ENCODE data around the gene TEX29.

The TEX29 gene

DNA sequence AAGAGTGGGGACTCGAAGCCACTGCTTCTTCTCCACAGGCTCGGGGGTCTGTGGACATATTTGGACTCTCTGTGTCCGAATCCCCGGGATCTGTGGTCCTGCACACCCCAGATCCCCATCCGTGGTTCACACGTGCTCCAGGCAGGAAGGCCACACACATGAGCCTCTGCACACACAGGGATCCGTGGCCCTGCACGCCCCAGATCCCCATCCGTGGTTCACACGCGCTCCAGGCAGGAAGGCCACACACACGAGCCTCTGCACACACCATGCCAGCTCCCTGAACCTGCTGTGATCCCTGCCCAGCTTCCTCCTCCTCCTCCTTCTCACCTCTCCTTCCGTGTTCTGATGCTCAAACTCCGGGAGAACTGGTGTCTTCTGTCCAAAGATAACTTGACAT is 3.1 kb downstream of the TEX29 start:
- no peak for DNase-seq

DNA sequence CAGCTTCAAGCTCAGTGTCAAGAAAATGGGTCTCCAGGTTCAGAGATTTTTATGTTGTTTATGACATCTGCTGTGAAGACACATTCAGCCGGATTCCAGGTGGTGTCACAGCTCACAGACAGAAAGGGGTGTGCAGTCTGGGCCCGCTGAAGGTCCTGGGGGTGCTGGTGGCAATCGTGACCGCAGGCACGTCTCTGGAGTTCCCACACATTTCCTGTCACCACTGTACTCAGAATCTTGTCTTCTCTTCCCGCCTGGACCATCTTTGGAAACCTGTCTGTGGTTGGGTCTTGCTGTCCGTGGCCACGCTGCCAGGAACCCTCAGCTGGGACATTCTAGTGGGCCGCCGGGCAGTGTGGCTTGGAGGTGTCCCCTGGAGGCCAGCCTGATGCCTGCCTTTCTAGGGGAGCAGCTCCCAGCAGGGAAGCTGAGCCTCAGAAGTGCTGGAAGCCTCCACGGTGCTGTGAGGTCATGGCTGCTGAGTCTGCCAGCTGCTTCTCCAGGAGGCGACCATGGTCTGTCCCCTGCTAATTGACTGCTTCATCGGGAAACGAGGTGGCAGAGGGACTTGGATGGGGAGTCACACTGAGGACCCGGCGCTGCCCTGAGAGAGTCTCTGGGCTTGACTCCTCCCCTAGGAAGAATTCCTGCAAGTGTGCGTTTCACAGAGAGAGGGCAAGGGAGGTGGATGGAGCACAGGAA is 3.7 kb downstream of the TEX29 start:
- no peak for DNase-seq

DNA sequence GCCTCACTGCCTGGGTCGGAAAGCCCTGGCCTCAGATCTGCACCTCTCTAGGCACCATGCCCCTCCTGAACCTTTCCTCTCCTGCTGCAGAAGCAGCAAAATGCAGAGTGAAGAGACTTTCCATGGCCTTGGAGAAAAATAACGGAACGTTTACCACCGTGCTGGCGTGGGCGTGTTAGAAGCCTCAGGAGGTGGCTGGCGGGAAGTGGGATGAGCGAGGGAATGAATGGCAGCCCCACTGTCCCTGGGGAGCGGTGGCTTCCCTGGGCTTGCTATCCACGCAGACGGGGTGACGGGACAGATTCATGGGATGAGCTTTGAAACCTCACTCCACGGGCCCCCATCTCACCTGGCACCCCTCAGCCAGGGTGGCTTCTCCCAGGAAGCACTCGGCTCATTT is 4.3 kb downstream of the TEX29 start:
- no peak for DNase-seq

DNA sequence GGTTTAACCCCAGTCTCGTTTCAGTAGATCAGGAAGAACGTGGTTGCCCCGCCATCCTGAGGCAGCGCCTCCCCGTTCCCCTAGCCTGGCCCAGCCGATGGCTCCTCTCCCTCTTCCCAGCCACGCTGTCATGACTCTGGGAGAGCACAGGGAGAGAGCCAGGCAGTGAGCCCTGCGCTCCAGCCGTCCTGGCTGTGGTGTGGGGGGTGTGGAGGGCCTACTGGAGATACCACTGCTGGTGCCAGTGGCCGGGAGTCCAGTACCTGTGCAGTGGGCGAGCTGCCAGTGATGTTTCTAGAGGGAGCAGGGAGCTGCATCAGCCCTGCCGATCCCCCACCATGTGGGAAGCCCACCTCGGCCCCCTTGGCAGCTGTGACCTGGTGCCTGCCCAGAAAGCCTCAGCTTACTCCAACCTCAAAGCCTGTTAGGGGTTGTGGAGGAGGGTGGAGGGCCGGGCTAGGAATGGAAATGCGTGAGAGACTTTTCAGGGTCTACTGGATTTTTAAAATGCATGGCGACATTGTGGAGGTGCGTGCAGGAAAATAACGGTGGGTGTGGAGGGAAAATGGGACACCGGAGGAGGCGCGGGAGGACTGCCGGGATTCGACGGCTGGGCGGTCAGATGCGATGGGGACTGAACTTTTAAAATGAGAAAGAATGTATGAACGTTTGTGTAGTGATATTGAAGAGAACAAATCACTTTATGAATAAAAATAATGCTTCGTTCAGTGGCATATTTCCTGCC is 4.9 kb downstream of the TEX29 start:
- no peak for DNase-seq

DNA sequence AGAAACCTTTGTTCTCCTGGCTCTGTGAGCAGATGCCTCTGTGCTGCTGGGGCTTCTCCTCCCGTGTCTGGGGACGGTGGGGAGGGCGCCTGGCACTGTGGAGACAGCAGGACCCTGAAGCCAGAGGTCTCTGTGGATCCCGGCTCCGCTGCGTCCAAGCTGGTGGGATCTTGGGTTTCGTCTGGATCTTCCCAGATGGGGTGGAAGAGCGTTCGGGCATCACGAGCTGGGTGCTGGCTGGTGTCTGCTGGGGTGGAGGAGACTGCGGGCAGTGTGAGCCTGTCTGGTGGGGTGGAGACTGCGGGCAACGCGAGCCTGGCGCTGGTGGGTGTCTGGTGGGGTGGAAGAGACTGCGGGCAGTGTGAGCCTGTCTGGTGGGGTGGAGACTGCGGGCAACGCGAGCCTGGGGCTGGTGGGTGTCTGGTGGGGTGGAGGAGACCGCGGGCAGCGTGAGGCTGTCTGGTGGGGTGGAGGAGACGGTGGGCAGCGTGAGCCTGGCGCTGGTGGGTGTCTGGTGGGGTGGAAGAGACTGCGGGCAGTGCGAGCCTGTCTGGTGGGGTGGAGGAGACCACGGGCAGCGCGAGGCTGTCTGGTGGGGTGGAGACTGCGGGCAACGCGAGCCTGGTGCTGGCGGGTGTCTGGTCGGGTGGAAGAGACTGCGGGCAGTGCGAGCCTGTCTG is 5.6 kb downstream of the TEX29 start:
- DNase-seq, result no peak

DNA sequence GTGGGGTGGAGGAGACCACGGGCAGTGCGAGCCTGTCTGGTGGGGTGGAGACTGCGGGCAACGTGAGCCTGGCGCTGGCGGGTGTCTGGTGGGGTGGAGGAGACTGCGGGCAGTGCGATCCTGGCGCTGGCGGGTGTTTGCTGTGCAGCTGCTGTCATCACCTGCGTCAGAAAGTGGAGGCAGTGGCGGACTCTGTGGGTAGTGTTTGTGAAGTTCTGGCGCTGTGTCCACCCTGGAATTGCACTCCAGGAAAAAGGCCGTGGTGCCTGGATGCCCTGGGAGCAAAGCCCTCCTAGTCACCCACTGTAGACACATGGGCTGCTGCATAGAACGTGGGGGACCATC is 6.2 kb downstream of the TEX29 start:
- no peak for DNase-seq

DNA sequence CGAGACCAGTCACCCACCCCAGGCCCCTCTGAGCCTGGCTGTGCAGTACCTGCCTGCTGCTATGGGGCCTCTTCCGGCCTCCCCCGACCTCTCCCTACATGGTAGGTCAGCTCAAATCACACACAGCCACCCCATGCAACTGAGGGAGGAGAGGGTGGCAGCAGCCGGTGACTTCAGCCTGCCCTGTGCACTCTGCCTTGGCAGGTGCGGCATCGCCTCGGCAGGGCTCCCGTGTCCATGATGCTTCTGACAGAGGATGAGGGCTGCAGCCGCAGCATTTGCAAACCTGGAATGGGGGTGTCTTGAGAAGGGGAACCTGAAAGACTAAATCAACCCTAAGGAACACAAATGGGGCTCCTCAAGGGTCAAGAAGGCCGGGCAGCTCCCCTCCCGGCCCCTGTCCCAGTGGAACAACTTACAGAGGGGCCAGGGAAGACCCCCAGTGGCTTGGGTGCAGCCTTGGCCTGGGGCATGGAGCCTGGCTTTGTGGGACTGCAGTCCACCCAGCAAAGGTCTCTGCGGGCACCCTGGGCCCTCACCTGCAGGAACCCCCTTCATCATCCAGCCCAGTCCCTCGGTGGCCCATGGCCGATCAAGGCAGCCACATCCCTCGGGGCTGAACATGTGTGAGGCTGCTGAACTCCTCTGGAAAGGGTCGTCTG is 6.7 kb downstream of the TEX29 start:
- DNase-seq, result peak; percentile 9

DNA sequence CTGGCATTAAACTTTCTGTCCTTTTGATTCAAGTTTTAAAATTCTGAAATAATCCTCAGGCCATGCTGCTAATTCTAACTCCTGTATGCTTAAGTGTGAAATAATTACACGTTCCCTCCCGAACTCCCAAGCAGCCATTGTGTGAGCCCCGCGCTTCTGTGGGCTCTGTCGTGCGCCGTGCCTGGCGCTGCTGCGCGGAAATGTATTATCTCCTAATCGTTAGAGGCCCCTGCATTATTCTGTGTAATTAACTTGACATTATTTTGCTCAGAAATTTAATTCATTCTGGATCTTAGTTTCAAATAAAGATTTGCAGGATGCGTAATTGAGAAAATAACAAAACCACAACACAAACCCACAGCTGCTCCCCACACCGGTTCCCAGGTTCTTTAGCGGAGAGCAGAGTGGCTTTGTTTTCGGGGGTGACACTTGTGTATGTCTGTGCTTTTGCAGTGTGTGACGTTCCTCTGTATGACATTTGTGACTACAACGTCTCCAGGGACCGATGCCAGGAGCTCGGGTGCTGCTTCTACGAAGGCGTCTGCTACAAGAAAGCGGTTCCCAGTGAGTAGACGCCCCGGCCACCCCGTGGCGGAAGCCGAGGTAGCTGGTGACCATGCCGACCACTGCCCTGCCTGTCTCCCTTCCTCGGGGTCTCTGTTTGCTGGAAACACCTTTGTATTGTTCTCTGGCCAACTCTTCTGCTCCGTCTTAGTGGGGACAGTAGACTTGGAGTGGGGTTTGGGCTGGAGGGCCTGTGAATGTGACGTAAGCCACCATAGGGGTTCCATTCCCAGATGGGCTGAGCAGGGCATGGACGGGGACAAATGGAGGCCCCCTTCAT is 7.5 kb downstream of the TEX29 start:
- DNase-seq, result peak; percentile 16

DNA sequence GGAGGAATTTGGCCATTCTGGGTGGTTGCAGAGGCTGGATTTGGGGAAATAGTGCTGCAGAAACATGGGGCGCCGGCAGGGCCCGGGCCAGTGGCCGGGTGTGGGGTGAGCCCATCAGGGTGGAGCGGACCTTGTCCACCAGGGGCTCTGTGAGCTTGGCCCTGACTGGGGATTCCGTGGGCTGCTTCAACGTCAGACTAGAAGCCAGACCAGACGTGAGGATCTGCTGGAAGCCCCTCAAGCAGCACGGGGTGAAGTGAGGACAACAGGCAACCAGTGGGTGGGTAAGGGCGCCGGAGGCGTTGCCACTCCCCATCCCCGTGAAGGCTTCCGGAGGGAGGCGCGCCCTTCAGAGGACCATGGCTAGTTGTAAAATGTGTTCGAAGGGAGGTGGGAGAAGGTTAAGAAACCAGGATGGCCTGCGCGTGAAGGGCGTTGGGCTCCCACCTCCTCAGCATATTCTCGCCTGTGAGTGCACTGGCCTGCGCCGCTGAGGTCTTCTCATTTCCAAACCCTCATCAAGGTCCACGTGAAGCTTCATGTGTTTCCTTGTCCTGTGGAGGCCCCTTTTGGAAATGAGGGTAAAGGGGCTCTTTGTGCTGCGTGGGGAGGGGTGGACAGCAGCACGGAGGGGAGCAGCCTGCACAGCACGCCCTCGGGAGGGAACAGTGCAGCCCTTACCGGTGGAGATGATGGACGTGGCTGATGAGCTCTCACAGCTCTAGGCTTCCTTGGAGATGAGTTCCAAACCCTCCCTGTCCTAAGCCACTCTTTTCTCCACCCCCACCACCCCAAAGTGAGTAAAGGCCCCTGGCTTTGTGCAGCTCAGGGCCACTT is 8.3 kb downstream of the TEX29 start:
- DNase-seq, result peak; percentile 5

DNA sequence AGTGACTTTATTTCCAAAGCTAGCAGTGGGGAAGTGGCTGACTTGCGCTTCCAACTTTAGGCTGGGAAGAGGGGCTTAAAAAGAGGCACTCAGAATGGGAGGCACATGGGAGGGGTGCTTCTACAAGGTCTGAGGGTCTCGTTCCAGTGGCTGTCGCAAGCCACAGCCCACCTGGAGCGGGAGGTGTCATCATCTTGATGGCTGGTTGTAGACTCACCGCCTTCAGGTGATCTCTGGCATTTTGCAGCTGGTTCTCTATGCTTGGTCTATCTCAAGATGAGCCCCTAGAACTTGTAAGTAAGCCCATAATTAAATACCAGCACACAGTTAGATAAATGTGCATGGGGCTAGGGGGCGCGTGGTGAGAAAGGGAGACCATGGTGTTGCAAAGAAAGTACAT is 9.2 kb downstream of the TEX29 start:
- peak; percentile 9 for DNase-seq

DNA sequence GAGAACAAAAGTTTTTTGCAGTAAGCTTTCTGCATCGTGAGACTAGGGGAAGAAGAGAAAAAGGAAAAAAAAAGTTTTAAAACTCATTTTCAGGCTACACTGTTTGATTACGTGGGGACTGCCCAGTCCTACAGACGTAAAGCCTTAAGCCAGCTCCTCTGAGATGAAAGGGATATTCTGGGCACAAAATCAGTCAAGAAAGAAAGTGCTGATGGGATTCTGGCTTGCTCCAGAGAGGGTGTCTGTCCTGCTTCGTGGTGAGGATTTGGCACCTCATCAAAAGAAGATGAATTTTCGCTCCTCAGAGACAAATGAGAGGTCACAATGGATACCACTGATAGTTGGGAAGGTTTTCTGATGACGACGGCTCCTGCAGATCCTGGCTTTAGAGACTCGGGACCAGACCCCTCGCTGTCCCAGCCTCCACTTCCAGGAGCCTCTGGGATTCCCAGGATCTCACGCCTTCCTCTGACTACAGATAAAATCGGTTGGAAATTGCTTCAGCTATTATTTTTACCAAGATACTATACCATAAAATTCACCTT is 9.7 kb downstream of the TEX29 start:
- no peak for DNase-seq

DNA sequence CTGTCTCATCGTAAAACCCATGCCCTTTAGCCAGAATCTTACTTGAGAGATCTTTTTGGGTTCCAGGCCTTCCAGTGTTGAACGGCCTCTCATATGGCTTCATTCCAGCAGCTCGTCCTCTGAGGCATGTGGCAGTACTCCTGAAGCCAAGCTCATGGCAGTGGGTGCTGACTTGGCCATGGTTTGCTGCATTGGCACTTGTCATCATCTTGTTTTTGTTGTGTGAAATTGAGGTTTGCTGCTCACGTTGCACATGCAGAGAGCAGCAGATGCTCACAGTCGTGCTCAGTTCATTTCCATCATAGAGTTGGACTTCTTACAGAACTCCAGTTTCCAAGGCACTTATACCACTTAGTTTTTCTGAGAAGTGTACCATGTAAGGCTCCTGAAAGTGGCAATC is 14.9 kb downstream of the TEX29 start:
- no peak for DNase-seq

DNA sequence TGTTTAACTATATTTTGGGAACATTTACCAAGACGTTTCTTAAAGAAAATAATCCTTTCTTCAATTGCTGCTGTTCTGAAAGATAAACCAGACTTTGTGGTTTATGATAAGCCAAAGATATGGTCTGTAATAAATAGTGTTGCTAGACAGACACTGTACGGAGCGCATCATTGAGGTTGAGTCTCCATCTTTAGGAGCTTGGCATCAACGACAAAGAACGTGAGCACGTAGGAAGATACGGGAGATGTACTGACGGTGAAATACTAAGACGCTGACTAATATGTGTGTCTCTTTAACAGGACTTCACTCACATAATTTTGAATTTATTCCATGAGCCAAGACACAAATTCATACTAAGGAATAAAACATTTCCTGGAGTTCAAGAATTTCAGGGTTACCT is 16.2 kb downstream of the TEX29 start:
- DNase-seq, result no peak

DNA sequence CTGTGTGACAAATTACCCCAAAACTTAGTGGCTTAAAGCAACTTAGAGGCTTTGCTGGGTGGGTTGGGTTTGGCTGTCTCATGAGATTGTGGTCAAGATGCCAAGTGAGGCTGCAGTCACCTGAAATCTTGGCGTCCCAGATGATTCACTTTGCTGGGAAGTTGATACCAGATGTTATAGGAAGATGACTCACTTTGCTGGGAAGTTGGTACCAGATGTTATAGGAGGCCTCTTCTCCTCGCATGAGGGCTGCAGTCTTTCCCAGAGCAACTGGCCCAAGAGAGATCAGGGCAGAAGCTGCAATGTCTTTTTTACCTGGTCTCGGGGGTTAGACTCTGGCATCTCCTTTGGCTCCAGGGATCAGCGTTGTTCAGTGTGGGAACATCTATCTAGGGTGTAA is 16.8 kb downstream of the TEX29 start:
- peak; percentile 16 for DNase-seq

DNA sequence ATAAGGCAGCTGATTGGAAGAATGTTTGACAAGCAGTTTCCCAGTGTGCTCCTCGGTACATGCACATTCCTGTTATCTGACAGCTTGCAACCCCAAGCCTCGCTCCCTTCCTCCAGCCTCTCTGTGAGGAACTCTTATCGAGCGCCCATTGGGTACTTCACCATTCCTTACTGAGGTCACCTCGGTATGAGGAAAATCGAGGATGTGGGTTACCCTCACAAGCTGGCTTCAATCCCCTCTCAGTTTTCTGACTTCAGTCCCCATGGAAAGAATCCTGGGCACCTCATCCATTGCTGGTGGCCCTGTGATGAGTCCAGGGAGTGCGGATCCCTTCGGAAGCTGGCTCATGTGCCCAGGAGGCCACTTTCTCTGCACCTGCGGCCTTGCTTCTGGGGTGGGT is 17.3 kb downstream of the TEX29 start:
- peak; percentile 13 for DNase-seq

DNA sequence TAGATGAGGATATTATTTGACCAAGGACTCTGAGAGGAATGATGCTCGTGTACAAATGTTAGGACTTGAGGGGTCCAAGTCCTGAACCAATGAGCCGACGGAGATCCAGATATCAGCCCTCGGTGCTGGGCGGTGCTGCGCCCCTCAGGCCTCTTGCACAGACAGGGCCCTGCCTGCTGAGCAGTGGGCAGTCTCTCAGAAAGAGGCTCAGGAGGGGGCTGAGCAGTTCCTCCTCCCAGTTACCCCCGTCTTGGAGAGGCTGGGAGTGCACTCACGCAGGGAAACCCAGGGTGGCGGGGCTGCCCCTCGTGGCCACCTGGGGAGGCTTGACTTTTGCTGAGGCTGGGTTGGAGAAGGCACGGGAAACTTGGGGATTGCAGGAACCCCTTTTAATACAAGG is 18.4 kb downstream of the TEX29 start:
- no peak for DNase-seq

DNA sequence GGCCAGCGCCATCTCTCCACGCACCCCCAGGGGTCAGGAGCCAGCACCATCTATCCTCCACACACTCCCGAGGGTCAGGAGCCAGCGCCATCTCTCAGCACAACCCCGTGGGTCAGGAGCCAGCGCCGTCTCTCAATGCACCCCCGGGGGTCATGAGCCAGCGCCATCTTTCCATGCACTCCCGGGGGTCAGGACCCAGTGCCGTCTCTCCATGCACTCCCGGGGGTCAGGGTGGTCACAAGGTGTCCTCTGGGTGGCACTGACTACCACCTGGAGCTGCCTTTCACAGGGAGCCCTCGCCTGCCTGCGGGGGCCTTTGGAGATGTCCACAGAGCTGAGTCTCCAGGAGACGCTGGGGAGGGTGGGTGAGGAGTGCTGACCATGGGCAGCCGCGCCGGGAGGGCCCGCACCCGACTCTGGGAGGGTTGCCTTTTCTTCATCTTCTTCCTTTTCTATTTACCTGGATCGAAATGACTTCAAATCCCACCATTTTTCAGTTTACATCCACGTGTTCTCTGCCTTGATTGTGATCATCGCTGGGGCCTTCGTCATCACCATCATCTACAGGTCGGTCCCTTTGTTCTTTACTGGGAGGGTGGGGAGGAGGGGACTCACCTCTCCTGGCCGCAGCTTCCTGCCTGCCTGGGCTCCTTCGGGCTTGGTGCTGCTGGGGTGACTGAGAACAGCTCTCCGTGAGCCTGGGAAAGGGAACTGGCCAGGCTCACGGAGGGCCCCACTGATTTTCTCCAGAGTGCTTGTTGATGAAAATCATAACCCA is 19.1 kb downstream of the TEX29 start:
- peak; percentile 8 for DNase-seq

DNA sequence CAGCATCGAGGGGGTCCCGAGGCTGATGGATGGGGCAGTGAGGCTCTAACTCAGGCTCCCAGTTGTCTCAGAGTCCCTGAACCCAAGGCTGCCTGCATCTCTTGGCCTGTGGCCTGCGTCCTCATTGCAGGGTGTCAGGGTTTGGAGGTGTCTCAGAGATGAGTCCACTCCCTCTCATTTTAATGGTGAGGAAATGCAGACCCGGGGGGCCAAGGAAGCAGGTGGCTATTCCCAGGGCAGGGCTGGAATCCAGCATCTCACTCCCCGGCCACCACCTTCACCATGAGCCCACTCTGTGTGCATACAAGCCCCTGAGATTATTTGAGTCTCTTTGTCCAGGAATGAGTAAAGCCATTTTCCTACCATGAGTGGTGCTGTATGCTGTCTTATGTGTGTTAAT is 21.4 kb downstream of the TEX29 start:
- no peak for DNase-seq

DNA sequence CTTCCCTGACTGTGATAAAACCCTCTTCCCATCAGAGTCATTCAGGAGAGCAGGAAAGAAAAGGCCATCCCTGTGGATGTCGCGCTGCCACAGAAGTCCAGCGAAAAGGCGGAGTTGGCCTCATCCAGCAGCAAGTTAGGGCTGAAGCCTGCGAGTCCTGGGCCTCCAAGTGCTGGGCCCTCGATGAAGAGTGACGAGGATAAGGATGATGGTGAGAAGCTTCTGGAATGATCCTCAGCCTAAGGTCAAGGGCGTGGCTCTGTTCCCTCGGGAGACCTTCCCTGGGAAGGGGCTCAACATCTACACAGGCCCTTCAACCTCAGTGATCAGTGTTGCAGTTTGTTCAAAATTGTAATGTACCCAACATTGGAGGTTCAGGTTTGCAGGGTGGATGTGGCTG is 22.3 kb downstream of the TEX29 start:
- no peak for DNase-seq

DNA sequence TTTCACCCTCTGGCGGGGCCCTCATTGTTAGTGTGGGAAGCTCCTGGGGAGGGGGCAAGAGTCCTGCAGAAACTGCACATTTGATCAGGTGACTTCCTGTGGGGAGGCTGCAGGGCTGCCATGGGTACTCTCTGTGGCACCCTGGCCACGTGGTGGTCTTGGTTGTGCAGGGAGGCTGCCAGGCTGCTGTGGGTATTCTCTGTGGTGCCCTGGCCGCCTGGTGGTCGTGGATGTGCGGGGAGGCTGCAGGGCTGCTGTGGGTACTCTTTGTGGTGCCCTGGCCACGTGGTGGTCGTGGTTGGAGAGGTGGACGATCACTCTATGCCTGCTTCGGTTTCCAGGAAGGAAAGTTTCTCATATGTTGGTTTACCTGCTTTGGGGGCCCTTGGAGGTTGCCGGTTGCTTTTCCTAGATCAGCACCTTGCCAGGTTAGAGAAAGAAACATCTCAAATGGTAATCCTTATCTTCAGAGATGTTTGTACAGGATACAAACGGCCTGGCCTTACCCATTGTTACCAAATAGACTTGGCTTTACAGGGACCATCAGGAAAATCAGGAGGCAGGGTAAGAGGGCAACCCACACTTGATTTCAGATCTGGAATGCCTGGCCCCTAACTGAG is 22.9 kb downstream of the TEX29 start:
- DNase-seq, result no peak

Data from stimulated activated CD8-positive, alpha-beta memory T cell treated with anti-CD3 and anti-CD28 coated beads, Interleukin-4, amount 100 ng/mL, for 48 hours (primary cell).